Epithelial cell of esophagus (primary cell): ENCODE measurements around the gene CYYR1.

Experiments
- DNase-seq: peaks from one replicate; pipeline ENCODE4 v3.0.0; 2010; ENCODE audit warnings: low read depth
- H3K4me3 ChIP-seq: 2 replicates; pipeline ENCODE4 v1.5.1; 2011; ENCODE audit warnings: mild to moderate bottlenecking, low read length, control low read depth
- CTCF ChIP-seq: IDR thresholded peaks from 2 replicates; pipeline ENCODE4 v1.5.1; 2011; ENCODE audit warnings: low read depth, mild to moderate bottlenecking, low read length, control low read depth, inconsistent platforms; ENCODE audit not compliant: insufficient read depth; ENCODE audit errors: missing control alignments

Gene CYYR1

GRCh38 chr21:26432410-26432809 is 140.7 kb downstream of the CYYR1 start:
- no peak for TF ChIP-seq CTCF
- no peak for DNase-seq
- no peak overlapping the region for H3K4me3 ChIP-seq

- TF ChIP-seq CTCF, result no peak
- no peak overlapping the region for H3K4me3 ChIP-seq
- peak; percentile 34 for DNase-seq
Measured at GRCh38 chr21:26425576-26425975, 147.5 kb downstream of the CYYR1 start.

- TF ChIP-seq CTCF, result no peak
- H3K4me3 ChIP-seq, result no peak overlapping the region
- peak; percentile 27 for DNase-seq
Measured at GRCh38 chr21:26423511-26423910, 149.6 kb downstream of the CYYR1 start.

GRCh38 chr21:26422706-26423105 is 150.4 kb downstream of the CYYR1 start:
- no peak overlapping the region for H3K4me3 ChIP-seq
- no peak for DNase-seq
- no peak for TF ChIP-seq CTCF

GRCh38 chr21:26422138-26422537 is 150.9 kb downstream of the CYYR1 start:
- TF ChIP-seq CTCF, result no peak
- DNase-seq, result no peak
- H3K4me3 ChIP-seq, result no peak overlapping the region

GRCh38 chr21:26421724-26422123 is 151.4 kb downstream of the CYYR1 start:
- no peak for TF ChIP-seq CTCF

More at GRCh38 chr21:26421724-26422123, 151.4 kb downstream of the CYYR1 start:
- DNase-seq, result peak; percentile 57
- no peak overlapping the region for H3K4me3 ChIP-seq
